ENCODE results near the gene TUBGCP4.
"Not testable (repeated sequence)": the region's sequence is repeated elsewhere in the genome, so short reads cannot be mapped to it uniquely, and the experiment has no call there.

TUBGCP4 gene

GRCh38 chr15:43370975-43371974 lies at the start of gene TUBGCP4, which contains the start of gene ZSCAN29:
TSS of gene TUBGCP4 (plus strand) at chr15:43371101. CDS start at chr15:43371355, 254 bp downstream.
TSS of gene ZSCAN29 (minus strand) at chr15:43371043. CDS start at chr15:43369913, 1,130 bp downstream.
- DNase-seq, result peak; percentile 70

- DNase-seq, result no peak
Observed at GRCh38 chr15:43325039-43325684, 45.7 kb upstream of the TUBGCP4 start.

- no peak for DNase-seq
Observed at GRCh38 chr15:43329217-43329959, 41.5 kb upstream of the TUBGCP4 start.

- peak; percentile 88 for DNase-seq
Observed at GRCh38 chr15:43329960-43330779, 40.7 kb upstream of the TUBGCP4 start, which contains the start of gene LCMT2. TSS of gene LCMT2 (minus strand) at chr15:43330573. CDS start at chr15:43330489, 84 bp downstream.

GRCh38 chr15:43330780-43331087 lies 40.2 kb upstream of the TUBGCP4 start:
- no peak for DNase-seq

- no peak for DNase-seq
Observed at GRCh38 chr15:43346305-43346704, 24.6 kb upstream of the TUBGCP4 start.

- no peak for DNase-seq
Observed at GRCh38 chr15:43347114-43347513, 23.8 kb upstream of the TUBGCP4 start.

GRCh38 chr15:43352693-43353382 lies 18.1 kb upstream of the TUBGCP4 start:
- DNase-seq, result no peak

GRCh38 chr15:43360821-43361220 lies 10.1 kb upstream of the TUBGCP4 start:
- DNase-seq, result no peak

GRCh38 chr15:43361313-43361903 lies 9.5 kb upstream of the TUBGCP4 start:
- no peak for DNase-seq

- no peak for DNase-seq
Observed at GRCh38 chr15:43370310-43370974, 459 bp upstream of the TUBGCP4 start.

GRCh38 chr15:43376017-43376705 lies 5.3 kb downstream of the TUBGCP4 start:
- DNase-seq, result peak; percentile 20

- no peak for DNase-seq
Observed at GRCh38 chr15:43378601-43379000, 7.7 kb downstream of the TUBGCP4 start.

- no peak for DNase-seq
Observed at GRCh38 chr15:43382310-43382709, 11.4 kb downstream of the TUBGCP4 start.

- DNase-seq, result no peak
Observed at GRCh38 chr15:43383070-43383469, 12.2 kb downstream of the TUBGCP4 start.

GRCh38 chr15:43390723-43391122 lies 19.8 kb downstream of the TUBGCP4 start:
- DNase-seq, result no peak

GRCh38 chr15:43393592-43393991 lies 22.7 kb downstream of the TUBGCP4 start:
- DNase-seq, result not testable (repeated sequence)

- no peak for DNase-seq
Observed at GRCh38 chr15:43402255-43402654, 31.4 kb downstream of the TUBGCP4 start.

GRCh38 chr15:43403616-43404015 lies 32.7 kb downstream of the TUBGCP4 start:
- DNase-seq, result no peak

GRCh38 chr15:43404130-43404529 lies 33.2 kb downstream of the TUBGCP4 start:
- DNase-seq, result no peak
